GM23338 (cell line): ENCODE measurements around the gene FZD4. TPM values are rescaled to one million over a fixed set of nuclear protein-coding genes. Genes with fewer than 3 reads are reported as not detected.
"Not testable (repeated sequence)": the region's sequence is repeated elsewhere in the genome, so short reads cannot be mapped to it uniquely, and the experiment has no call there.

Experiments used
- ATAC-seq: fragments of 200-7000 bp; cut with Tn5 transposase; 3 replicates; pipeline ENCODE4 v1.9.1; 2020
- DNase-seq: peaks from one replicate; pipeline ENCODE4 v3.0.0-alpha.2; 2015; ENCODE audit warnings: low spot score
- H2AFZ ChIP-seq: fragments of 200-600 bp; sonication (generic); 2 replicates; pipeline ENCODE4 v1.8.0; 2016; ENCODE audit warnings: antibody characterized with exemption, mild to moderate bottlenecking, moderate library complexity
- H3F3A ChIP-seq: fragments of 200-600 bp; sonication (generic); replicated peaks from 2 replicates; pipeline ENCODE4 v1.8.0; 2017; ENCODE audit warnings: antibody characterized with exemption, mixed run types, low read depth
- H3K27ac ChIP-seq: fragments of 200-600 bp; sonication (generic); 2 replicates; pipeline ENCODE4 v1.6.1; 2016; ENCODE audit warnings: low read depth
- H3K27me3 ChIP-seq: fragments of 200-600 bp; sonication (generic); 2 replicates; pipeline ENCODE4 v1.8.0; 2016; ENCODE audit warnings: mild to moderate bottlenecking, mixed run types, moderate library complexity; ENCODE audit not compliant: insufficient read depth
- H3K36me3 ChIP-seq: fragments of 200-600 bp; sonication (generic); 2 replicates; pipeline ENCODE4 v1.8.0; 2016; ENCODE audit warnings: mild to moderate bottlenecking; ENCODE audit not compliant: insufficient read depth
- H3K4me1 ChIP-seq: fragments of 200-600 bp; sonication (generic); 2 replicates; pipeline ENCODE4 v1.8.0; 2016; ENCODE audit warnings: mild to moderate bottlenecking, moderate library complexity; ENCODE audit not compliant: insufficient read depth
- H3K4me2 ChIP-seq: fragments of 200-600 bp; sonication (generic); 2 replicates; pipeline ENCODE4 v1.7.1; 2017; ENCODE audit warnings: mixed run types
- H3K4me3 ChIP-seq: fragments of 200-600 bp; sonication (generic); 2 replicates; pipeline ENCODE4 v1.6.1; 2016; ENCODE audit warnings: mixed run types
- H3K79me2 ChIP-seq: fragments of 200-600 bp; sonication (generic); replicated peaks from 2 replicates; pipeline ENCODE4 v1.8.0; 2017; ENCODE audit warnings: mild to moderate bottlenecking; ENCODE audit not compliant: insufficient read depth
- H3K9me2 ChIP-seq: fragments of 200-600 bp; sonication (generic); 2 replicates; pipeline ENCODE4 v1.8.0; 2017; ENCODE audit not compliant: insufficient read depth
- H4K20me1 ChIP-seq: fragments of 200-600 bp; sonication (generic); replicated peaks from 2 replicates; pipeline ENCODE4 v1.8.0; 2017; ENCODE audit warnings: mild to moderate bottlenecking; ENCODE audit not compliant: insufficient read depth
- H3K27ac Mint-ChIP-seq: 2 replicates; pipeline ENCODE4 v1.8.0; 2020; ENCODE audit warnings: inconsistent platforms, mild to moderate bottlenecking, moderate library complexity, mixed read lengths
- H3K27me3 Mint-ChIP-seq: 3 replicates; pipeline ENCODE4 v1.8.0; 2022; ENCODE audit warnings: low read depth, mild to moderate bottlenecking, moderate library complexity, mixed read lengths, inconsistent platforms; ENCODE audit not compliant: insufficient read depth, poor library complexity
- H3K36me3 Mint-ChIP-seq: 3 replicates; pipeline ENCODE4 v1.8.0; 2021; ENCODE audit warnings: low read depth, mild to moderate bottlenecking, inconsistent platforms, moderate library complexity, mixed read lengths
- H3K4me1 Mint-ChIP-seq: 3 replicates; pipeline ENCODE4 v1.8.0; 2020; ENCODE audit warnings: mild to moderate bottlenecking, inconsistent platforms, mixed read lengths
- H3K4me3 Mint-ChIP-seq: 3 replicates; pipeline ENCODE4 v1.8.0; 2021; ENCODE audit warnings: moderate library complexity, mild to moderate bottlenecking, inconsistent platforms, mixed read lengths
- H3K9me3 Mint-ChIP-seq: 3 replicates; pipeline ENCODE4 v1.8.0; 2020; ENCODE audit warnings: moderate library complexity, mild to moderate bottlenecking, inconsistent platforms, mixed read lengths
- CREB1 ChIP-seq: fragments of 250-450 bp; sonication (Bioruptor Pico); IDR thresholded peaks from 2 replicates; pipeline ENCODE4 v1.5.0; 2020; ENCODE audit warnings: low read depth, mild to moderate bottlenecking, moderate library complexity
- EZH2 ChIP-seq: fragments of 200-600 bp; sonication (generic); IDR thresholded peaks from one replicate; pipeline ENCODE4 v1.8.0; 2017; ENCODE audit warnings: antibody characterized with exemption, mild to moderate bottlenecking, low read depth; ENCODE audit not compliant: unreplicated experiment
- JUNB ChIP-seq: IDR thresholded peaks from one replicate; pipeline ENCODE4 v1.6.1; 2016; ENCODE audit warnings: antibody characterized with exemption; ENCODE audit not compliant: unreplicated experiment
- NANOG ChIP-seq: IDR thresholded peaks from 2 replicates; pipeline ENCODE4 v1.6.1; 2016; ENCODE audit warnings: antibody characterized with exemption, borderline replicate concordance
- STAT1 ChIP-seq: IDR thresholded peaks from one replicate; pipeline ENCODE4 v1.6.1; 2016; ENCODE audit warnings: antibody characterized with exemption; ENCODE audit not compliant: unreplicated experiment
- ZNF114 ChIP-seq: fragments of 250-450 bp; sonication (Bioruptor Pico); IDR thresholded peaks from 2 replicates; pipeline ENCODE4 v1.5.0; 2020; ENCODE audit warnings: mild to moderate bottlenecking, moderate library complexity
- polyA plus RNA-seq: library from polyadenylated mRNA; unstranded; fragments of >200 nt; fragmentation: Nextera tagmentation; extraction: Ambion mirVana; gene quantifications from 2 replicates; pipeline ENCODE4 v1.2.1, GENCODE V29; 2016
- total RNA-seq: library from RNA; depleted of rRNA; stranded (reverse); fragments of >200 nt; shearing (Covaris generic); gene quantifications from 2 replicates; pipeline ENCODE4 v1.2.3, GENCODE V29; 2014
- TF ChIP-seq, protein P1 (sequence below), 2 experiments: fragments of 200-600 bp in 1 of 2; sonication (generic) in 1 of 2; conservative IDR thresholded peaks; 2 replicates each; pipeline versions ENCODE4 v1.5.1 to v1.6.1; 2016 to 2017; ENCODE audit warnings: antibody characterized with exemption in 2 of 2, low read depth in 2 of 2, mild to moderate bottlenecking in 2 of 2, moderate library complexity in 1 of 2
- TF ChIP-seq, protein P2 (sequence below): fragments of 250-450 bp; sonication (Bioruptor Pico); IDR thresholded peaks from 2 replicates; pipeline ENCODE4 v1.5.0; 2020; ENCODE audit warnings: mild to moderate bottlenecking, moderate library complexity
- TF ChIP-seq, protein P3 (sequence below): IDR thresholded peaks from one replicate; pipeline ENCODE4 v1.6.1; 2018; ENCODE audit warnings: antibody characterized with exemption; ENCODE audit not compliant: unreplicated experiment

FZD4 gene
- total and polyA plus RNA-seq, 2 experiments from 2014 or later = 1.4 to 8.9 TPM

DNA sequence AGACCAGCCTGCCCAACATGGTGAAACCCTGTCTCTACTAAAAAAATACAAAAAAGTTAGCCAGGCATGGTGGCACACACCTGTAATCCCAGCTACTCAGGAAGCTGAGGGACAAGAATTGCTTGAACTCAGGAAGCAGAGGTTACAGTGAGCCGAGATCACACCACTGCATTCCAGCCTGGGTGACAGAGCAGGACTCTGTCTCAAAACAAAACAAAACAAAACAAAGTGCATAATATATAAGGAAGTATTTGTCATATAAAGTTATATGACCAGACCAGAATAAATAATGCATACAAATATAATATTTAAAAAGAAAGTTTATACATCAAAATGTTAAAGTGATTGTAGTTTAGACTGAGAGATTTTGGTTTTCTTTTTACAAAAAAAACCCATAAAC is 39.3 kb downstream of the FZD4 start:
- H3K9me3 Mint-ChIP-seq, H2AFZ ChIP-seq, H3K27ac ChIP-seq, H3F3A ChIP-seq, H3K79me2 ChIP-seq, DNase-seq, H4K20me1 ChIP-seq, H3K4me2 ChIP-seq, H3K4me1 Mint-ChIP-seq, H3K4me3 ChIP-seq, H3K4me3 Mint-ChIP-seq, H3K36me3 Mint-ChIP-seq, H3K9me2 ChIP-seq, ATAC-seq, H3K27me3 Mint-ChIP-seq, H3K27me3 ChIP-seq, H3K4me1 ChIP-seq, H3K27ac Mint-ChIP-seq, H3K36me3 ChIP-seq: not testable (repeated sequence)

DNA sequence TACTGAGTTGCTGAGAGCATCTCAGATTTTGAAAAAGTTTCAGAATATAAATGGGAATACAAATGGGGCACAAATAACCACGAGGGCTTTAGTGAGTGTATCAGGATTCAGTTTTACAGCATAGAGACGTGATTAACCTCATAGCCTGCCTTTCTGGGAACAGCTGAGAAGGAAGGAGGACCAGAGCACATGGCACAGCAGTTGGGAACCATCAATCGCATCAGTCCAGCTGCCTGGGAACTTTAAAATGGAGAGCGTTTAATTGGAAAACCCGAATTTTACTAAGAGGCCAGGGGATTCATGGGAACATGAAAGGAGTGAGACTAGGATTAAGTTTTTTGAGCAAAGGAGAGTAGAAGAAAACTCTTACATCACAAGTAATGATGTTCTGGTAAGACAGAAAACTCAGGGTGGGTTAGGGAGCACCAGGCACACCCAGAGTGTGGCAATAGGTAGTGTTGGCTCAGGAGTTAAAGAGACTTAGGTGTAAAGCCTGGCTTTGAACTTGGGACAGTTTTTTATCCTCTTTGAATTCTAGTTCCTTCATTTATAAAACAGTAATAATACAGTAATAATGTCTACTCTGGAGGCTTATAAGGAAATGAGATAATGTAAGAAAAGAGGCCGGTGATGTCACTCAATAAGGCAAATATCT is 40.2 kb downstream of the FZD4 start:
- Mint-ChIP-seq H3K4me1 (peaks cover 7% of the 10 kb centered on the region; the same call in 2 of the 3 replicates), H3K27ac (no peak overlapping the region), H3K9me3 (no peaks in the 10 kb centered on the region; the same call in 1 of the 3 replicates), H3K27me3 (peaks cover 4% of the 10 kb centered on the region), H3K4me3 (no peak overlapping the region), H3K36me3 (no peaks in the 10 kb centered on the region)
- H3K36me3 ChIP-seq = no peaks in the 10 kb centered on the region
- no peak overlapping the region for H3K4me2 ChIP-seq
- H4K20me1 ChIP-seq = no peaks in the 10 kb centered on the region
- H3F3A ChIP-seq = no peaks in the 10 kb centered on the region
- no peak overlapping the region for H3K27ac ChIP-seq
- no peaks in the 10 kb centered on the region for H3K27me3 ChIP-seq
- H2AFZ ChIP-seq = no peak overlapping the region
- no peaks in the 10 kb centered on the region for H3K79me2 ChIP-seq
- H3K4me3 ChIP-seq = no peak overlapping the region
- peaks cover 7% of the 10 kb centered on the region for H3K4me1 ChIP-seq
- no peak for ATAC-seq
- no peaks in the 10 kb centered on the region for H3K9me2 ChIP-seq
- DNase-seq = no peak
- TF ChIP-seq ZNF114 (CRISPR knock-in tag) (no peak), EZH2 (no peak), CREB1 (CRISPR knock-in tag) (no peak), NANOG (no peak), JUNB (no peak), STAT1 (no peak)
- TF ChIP-seq, protein P1, sequence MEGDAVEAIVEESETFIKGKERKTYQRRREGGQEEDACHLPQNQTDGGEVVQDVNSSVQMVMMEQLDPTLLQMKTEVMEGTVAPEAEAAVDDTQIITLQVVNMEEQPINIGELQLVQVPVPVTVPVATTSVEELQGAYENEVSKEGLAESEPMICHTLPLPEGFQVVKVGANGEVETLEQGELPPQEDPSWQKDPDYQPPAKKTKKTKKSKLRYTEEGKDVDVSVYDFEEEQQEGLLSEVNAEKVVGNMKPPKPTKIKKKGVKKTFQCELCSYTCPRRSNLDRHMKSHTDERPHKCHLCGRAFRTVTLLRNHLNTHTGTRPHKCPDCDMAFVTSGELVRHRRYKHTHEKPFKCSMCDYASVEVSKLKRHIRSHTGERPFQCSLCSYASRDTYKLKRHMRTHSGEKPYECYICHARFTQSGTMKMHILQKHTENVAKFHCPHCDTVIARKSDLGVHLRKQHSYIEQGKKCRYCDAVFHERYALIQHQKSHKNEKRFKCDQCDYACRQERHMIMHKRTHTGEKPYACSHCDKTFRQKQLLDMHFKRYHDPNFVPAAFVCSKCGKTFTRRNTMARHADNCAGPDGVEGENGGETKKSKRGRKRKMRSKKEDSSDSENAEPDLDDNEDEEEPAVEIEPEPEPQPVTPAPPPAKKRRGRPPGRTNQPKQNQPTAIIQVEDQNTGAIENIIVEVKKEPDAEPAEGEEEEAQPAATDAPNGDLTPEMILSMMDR (conservative IDR thresholded peaks at IDR 0.05; ENCODE audit: low read depth in 2 of 2) = no peak
- TF ChIP-seq, protein P2, sequence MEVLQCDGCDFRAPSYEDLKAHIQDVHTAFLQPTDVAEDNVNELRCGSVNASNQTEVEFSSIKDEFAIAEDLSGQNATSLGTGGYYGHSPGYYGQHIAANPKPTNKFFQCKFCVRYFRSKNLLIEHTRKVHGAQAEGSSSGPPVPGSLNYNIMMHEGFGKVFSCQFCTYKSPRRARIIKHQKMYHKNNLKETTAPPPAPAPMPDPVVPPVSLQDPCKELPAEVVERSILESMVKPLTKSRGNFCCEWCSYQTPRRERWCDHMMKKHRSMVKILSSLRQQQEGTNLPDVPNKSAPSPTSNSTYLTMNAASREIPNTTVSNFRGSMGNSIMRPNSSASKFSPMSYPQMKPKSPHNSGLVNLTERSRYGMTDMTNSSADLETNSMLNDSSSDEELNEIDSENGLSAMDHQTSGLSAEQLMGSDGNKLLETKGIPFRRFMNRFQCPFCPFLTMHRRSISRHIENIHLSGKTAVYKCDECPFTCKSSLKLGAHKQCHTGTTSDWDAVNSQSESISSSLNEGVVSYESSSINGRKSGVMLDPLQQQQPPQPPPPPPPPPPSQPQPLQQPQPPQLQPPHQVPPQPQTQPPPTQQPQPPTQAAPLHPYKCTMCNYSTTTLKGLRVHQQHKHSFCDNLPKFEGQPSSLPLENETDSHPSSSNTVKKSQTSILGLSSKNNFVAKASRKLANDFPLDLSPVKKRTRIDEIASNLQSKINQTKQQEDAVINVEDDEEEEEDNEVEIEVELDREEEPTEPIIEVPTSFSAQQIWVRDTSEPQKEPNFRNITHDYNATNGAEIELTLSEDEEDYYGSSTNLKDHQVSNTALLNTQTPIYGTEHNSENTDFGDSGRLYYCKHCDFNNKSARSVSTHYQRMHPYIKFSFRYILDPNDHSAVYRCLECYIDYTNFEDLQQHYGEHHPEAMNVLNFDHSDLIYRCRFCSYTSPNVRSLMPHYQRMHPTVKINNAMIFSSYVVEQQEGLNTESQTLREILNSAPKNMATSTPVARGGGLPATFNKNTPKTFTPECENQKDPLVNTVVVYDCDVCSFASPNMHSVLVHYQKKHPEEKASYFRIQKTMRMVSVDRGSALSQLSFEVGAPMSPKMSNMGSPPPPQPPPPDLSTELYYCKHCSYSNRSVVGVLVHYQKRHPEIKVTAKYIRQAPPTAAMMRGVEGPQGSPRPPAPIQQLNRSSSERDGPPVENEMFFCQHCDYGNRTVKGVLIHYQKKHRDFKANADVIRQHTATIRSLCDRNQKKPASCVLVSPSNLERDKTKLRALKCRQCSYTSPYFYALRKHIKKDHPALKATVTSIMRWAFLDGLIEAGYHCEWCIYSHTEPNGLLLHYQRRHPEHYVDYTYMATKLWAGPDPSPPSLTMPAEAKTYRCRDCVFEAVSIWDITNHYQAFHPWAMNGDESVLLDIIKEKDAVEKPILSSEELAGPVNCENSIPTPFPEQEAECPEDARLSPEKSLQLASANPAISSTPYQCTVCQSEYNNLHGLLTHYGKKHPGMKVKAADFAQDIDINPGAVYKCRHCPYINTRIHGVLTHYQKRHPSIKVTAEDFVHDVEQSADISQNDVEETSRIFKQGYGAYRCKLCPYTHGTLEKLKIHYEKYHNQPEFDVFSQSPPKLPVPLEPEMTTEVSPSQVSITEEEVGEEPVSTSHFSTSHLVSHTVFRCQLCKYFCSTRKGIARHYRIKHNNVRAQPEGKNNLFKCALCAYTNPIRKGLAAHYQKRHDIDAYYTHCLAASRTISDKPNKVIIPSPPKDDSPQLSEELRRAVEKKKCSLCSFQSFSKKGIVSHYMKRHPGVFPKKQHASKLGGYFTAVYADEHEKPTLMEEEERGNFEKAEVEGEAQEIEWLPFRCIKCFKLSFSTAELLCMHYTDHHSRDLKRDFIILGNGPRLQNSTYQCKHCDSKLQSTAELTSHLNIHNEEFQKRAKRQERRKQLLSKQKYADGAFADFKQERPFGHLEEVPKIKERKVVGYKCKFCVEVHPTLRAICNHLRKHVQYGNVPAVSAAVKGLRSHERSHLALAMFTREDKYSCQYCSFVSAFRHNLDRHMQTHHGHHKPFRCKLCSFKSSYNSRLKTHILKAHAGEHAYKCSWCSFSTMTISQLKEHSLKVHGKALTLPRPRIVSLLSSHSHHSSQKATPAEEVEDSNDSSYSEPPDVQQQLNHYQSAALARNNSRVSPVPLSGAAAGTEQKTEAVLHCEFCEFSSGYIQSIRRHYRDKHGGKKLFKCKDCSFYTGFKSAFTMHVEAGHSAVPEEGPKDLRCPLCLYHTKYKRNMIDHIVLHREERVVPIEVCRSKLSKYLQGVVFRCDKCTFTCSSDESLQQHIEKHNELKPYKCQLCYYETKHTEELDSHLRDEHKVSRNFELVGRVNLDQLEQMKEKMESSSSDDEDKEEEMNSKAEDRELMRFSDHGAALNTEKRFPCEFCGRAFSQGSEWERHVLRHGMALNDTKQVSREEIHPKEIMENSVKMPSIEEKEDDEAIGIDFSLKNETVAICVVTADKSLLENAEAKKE (CRISPR knock-in tag) = no peak
- TF ChIP-seq, protein P3, sequence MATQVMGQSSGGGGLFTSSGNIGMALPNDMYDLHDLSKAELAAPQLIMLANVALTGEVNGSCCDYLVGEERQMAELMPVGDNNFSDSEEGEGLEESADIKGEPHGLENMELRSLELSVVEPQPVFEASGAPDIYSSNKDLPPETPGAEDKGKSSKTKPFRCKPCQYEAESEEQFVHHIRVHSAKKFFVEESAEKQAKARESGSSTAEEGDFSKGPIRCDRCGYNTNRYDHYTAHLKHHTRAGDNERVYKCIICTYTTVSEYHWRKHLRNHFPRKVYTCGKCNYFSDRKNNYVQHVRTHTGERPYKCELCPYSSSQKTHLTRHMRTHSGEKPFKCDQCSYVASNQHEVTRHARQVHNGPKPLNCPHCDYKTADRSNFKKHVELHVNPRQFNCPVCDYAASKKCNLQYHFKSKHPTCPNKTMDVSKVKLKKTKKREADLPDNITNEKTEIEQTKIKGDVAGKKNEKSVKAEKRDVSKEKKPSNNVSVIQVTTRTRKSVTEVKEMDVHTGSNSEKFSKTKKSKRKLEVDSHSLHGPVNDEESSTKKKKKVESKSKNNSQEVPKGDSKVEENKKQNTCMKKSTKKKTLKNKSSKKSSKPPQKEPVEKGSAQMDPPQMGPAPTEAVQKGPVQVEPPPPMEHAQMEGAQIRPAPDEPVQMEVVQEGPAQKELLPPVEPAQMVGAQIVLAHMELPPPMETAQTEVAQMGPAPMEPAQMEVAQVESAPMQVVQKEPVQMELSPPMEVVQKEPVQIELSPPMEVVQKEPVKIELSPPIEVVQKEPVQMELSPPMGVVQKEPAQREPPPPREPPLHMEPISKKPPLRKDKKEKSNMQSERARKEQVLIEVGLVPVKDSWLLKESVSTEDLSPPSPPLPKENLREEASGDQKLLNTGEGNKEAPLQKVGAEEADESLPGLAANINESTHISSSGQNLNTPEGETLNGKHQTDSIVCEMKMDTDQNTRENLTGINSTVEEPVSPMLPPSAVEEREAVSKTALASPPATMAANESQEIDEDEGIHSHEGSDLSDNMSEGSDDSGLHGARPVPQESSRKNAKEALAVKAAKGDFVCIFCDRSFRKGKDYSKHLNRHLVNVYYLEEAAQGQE = no peak
